ENCODE data around the gene GLIS1.

The GLIS1 gene

DNA sequence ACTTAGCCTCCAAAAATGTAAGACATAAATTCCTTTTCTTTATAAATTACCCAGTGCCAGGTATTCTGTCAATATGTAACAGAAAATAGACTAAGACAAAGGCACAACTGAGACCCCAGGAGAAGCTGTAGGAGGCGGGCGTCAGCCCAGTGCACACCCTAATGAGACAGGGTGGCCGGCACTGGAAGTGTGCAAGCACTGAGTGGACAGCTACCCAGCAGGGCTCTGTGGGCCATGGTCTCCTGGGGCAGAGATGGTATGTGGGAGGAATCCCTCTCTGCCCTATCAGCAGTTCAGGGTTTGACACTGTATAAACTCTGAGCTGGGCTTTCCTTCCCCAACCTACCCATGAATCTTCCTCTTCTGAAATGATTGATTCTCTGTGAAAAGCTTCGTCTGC, 139.5 kb downstream of the GLIS1 start:
- Histone ChIP-seq H3K4me3 (ENCODE audit: insufficient read depth, low read depth, low read length) (no peak overlapping the region), H3K27ac (ENCODE audit: insufficient read depth, low read depth, low read length, poor library complexity, severe bottlenecking) (no peak overlapping the region), H3K27me3 (ENCODE audit: control insufficient read depth, insufficient read depth, low read length, poor library complexity, severe bottlenecking) (no peaks in the 10 kb centered on the region), H3K4me1 (ENCODE audit: control insufficient read depth, insufficient read depth, low read length) (no peaks in the 10 kb centered on the region), H3K36me3 (ENCODE audit: control insufficient read depth, insufficient read depth, low read length) (no peaks in the 10 kb centered on the region), H3K9me3 (ENCODE audit: control insufficient read depth, low read length) (no peaks in the 10 kb centered on the region)
- WGBS, 2 experiments = 91 to 95% methylated on average over 4 of the region's 4 CpGs

GRCh38 chr1:53598966-53599365, 140.0 kb downstream of the GLIS1 start:
- Histone ChIP-seq H3K4me3 (ENCODE audit: insufficient read depth, low read depth, low read length) (no peak overlapping the region), H3K36me3 (ENCODE audit: control insufficient read depth, insufficient read depth, low read length) (no peaks in the 10 kb centered on the region), H3K27me3 (ENCODE audit: control insufficient read depth, insufficient read depth, low read length, poor library complexity, severe bottlenecking) (no peaks in the 10 kb centered on the region), H3K9me3 (ENCODE audit: control insufficient read depth, low read length) (no peaks in the 10 kb centered on the region), H3K4me1 (ENCODE audit: control insufficient read depth, insufficient read depth, low read length) (no peaks in the 10 kb centered on the region), H3K27ac (ENCODE audit: insufficient read depth, low read depth, low read length, poor library complexity, severe bottlenecking) (no peak overlapping the region)
- 93 to 94% methylated on average over 4 of the region's 4 CpGs for WGBS, 2 experiments

- Histone ChIP-seq H3K9me3 (ENCODE audit: control insufficient read depth, low read length) (no peaks in the 10 kb centered on the region), H3K27ac (ENCODE audit: insufficient read depth, low read depth, low read length, poor library complexity, severe bottlenecking) (no peak overlapping the region), H3K4me1 (ENCODE audit: control insufficient read depth, insufficient read depth, low read length) (no peaks in the 10 kb centered on the region), H3K27me3 (ENCODE audit: control insufficient read depth, insufficient read depth, low read length, poor library complexity, severe bottlenecking) (peaks cover 6% of the 10 kb centered on the region), H3K36me3 (ENCODE audit: control insufficient read depth, insufficient read depth, low read length) (no peaks in the 10 kb centered on the region), H3K4me3 (ENCODE audit: insufficient read depth, low read depth, low read length) (no peak overlapping the region)
- 94 to 96% methylated on average over 7 of the region's 7 CpGs for WGBS, 2 experiments
These were observed 143.1 kb downstream of the GLIS1 start for GRCh38 chr1:53595906-53596305.

DNA sequence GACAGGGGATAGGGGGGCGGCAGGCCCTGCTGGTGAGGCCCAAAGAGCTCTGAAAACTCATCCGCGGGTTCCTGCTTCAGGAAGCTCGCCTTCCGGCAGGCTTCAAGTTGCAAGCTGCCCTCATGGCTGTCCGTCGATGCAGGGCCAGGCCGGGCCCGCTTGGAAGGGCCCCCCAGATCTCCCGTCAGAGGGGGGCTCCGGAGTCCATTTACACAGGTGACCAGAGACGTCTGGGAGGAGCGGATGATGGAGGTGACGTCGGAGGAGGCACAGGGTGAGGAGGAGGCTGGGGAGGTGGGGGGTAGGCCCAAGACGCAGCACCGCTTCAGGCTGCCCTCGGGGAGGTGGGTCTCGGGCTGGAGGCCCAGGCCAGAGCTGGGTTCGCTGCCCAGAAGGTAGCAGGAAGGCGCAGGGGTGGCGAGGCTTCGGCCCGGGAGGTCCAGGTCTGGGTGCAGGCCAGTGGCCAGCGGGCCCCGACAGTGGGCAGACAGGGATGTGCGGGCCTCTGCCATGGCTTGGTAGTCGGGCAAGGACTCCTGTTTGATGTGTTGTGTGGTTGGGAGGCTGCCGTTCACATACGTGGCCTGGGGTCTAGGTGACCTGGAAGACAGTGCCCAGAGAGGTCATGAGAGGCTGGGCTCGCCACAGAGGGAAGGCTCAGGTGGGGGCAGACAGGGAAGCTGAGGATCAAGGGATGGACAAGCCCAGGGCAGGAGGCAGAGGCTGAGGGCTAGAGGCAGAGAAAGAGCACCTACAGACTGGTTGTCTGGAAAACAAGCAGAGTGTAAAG, 144.4 kb downstream of the GLIS1 start:
- 89 to 92% methylated on average over 31 of the region's 31 CpGs for WGBS, 2 experiments
- no peak overlapping the region for H3K27ac ChIP-seq (ENCODE audit: insufficient read depth, low read depth, low read length, poor library complexity, severe bottlenecking)
- no peak overlapping the region for H3K4me3 ChIP-seq (ENCODE audit: insufficient read depth, low read depth, low read length)
- peaks cover 6% of the 10 kb centered on the region for H3K27me3 ChIP-seq (ENCODE audit: control insufficient read depth, insufficient read depth, low read length, poor library complexity, severe bottlenecking)
- no peaks in the 10 kb centered on the region for H3K9me3 ChIP-seq (ENCODE audit: control insufficient read depth, low read length)
- no peaks in the 10 kb centered on the region for H3K4me1 ChIP-seq (ENCODE audit: control insufficient read depth, insufficient read depth, low read length)
- H3K36me3 ChIP-seq (ENCODE audit: control insufficient read depth, insufficient read depth, low read length) = no peaks in the 10 kb centered on the region

DNA sequence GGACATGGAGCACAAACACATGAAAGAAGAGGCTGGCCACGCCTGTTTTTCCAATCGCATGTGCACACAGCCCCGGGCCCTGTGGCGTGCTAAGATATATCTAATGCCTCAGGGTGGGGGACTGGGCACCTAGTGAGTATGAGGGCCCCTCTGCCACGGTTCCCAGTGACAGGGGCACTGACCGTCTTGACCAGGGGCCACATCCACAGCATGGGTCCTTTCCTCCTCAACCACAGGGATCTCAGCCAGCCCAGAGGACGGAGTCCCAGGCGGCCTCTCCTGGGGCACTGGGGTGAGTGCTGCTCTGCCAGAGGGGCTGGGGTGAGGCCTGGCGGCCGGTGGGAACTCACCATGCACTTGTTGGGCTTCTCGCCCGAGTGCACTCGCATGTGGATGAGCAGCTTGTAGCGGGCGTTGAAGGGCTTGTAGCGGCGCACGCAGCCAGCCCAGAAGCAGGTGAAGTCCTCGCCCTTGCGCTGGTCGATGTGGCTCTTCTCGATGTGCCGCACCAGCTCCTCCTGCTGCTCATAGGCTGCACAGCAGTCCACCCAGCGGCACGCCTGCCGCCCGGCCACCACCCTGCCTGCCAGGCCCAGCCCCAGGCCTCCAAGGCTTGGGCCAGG, 145.1 kb downstream of the GLIS1 start:
- H3K27ac ChIP-seq (ENCODE audit: insufficient read depth, low read depth, low read length, poor library complexity, severe bottlenecking) = no peak overlapping the region
- H3K36me3 ChIP-seq (ENCODE audit: control insufficient read depth, insufficient read depth, low read length) = no peaks in the 10 kb centered on the region
- peaks cover 6% of the 10 kb centered on the region for H3K27me3 ChIP-seq (ENCODE audit: control insufficient read depth, insufficient read depth, low read length, poor library complexity, severe bottlenecking)
- H3K9me3 ChIP-seq (ENCODE audit: control insufficient read depth, low read length) = no peaks in the 10 kb centered on the region
- no peaks in the 10 kb centered on the region for H3K4me1 ChIP-seq (ENCODE audit: control insufficient read depth, insufficient read depth, low read length)
- no peak overlapping the region for H3K4me3 ChIP-seq (ENCODE audit: insufficient read depth, low read depth, low read length)
- WGBS, 2 experiments = 53 to 54% methylated on average over 27 of the region's 27 CpGs

DNA sequence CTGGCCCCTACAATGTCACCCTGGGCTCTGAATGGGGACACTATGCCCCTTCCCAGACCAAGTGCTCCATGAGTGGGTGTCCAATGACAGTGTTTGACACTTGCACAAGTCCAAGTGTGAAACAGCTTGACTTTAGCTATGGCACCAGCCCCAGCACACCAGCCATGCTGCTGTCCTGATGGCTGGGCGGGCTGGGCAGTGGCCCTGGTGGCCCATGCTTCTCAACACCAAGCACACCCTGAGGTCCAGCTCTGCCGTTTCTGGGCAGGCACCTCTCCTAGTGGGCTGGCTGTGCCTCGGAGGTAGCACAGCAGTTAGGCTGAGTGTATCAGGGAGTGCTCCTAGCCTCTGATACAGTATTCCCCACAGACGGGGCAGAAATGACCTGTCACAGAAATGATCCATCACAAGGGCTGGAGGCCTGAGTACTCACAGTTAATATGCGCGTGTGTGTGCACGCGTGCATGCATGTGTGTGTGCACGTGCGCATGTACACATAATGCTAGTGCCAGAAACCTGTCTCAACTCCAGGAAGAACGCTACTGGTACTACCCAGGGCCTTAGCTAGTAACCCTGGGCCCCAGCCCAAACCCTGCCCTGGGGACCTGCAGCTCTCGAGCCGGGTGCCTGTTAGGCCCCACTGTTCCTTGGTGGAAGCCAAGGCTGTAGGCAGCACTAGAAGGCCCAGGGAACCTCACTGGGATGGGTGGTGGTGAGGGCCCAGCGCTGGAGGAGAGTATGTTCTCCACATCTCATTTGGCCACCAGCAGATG, 145.8 kb downstream of the GLIS1 start:
- Histone ChIP-seq H3K36me3 (ENCODE audit: control insufficient read depth, insufficient read depth, low read length) (no peaks in the 10 kb centered on the region), H3K27ac (ENCODE audit: insufficient read depth, low read depth, low read length, poor library complexity, severe bottlenecking) (no peak overlapping the region), H3K4me1 (ENCODE audit: control insufficient read depth, insufficient read depth, low read length) (no peaks in the 10 kb centered on the region), H3K9me3 (ENCODE audit: control insufficient read depth, low read length) (no peaks in the 10 kb centered on the region), H3K27me3 (ENCODE audit: control insufficient read depth, insufficient read depth, low read length, poor library complexity, severe bottlenecking) (peaks cover 6% of the 10 kb centered on the region), H3K4me3 (ENCODE audit: insufficient read depth, low read depth, low read length) (no peak overlapping the region)
- WGBS, 2 experiments = 95 to 97% methylated on average over 14 of the region's 14 CpGs

DNA sequence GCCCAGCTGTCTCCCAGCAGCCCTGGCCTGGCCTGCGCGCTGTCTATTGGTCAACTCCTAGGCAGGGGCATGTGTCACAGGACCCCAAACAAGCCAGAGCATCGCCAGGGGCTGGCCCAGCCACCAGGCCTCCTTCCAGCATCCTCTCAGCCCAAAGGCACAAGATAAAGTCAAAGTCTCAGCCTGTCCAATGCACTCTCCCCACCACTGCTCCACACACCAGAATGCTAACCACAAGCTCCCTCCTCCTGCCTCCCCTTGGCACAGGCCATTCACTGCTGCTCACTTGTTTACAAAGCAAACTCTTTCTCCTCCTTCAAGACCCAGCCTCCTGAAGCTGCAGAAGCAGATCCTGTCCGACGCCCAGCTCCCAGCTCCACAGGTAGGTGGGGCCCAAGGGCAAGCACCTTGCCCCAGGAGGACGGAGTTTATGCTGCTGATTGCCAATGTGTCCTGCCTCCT, 146.4 kb downstream of the GLIS1 start:
- Histone ChIP-seq H3K4me1 (ENCODE audit: control insufficient read depth, insufficient read depth, low read length) (no peaks in the 10 kb centered on the region), H3K27ac (ENCODE audit: insufficient read depth, low read depth, low read length, poor library complexity, severe bottlenecking) (no peak overlapping the region), H3K4me3 (ENCODE audit: insufficient read depth, low read depth, low read length) (no peak overlapping the region), H3K9me3 (ENCODE audit: control insufficient read depth, low read length) (no peaks in the 10 kb centered on the region), H3K27me3 (ENCODE audit: control insufficient read depth, insufficient read depth, low read length, poor library complexity, severe bottlenecking) (peaks cover 6% of the 10 kb centered on the region), H3K36me3 (ENCODE audit: control insufficient read depth, insufficient read depth, low read length) (no peaks in the 10 kb centered on the region)
- WGBS, 2 experiments = 70 to 71% methylated on average over 6 of the region's 6 CpGs

DNA sequence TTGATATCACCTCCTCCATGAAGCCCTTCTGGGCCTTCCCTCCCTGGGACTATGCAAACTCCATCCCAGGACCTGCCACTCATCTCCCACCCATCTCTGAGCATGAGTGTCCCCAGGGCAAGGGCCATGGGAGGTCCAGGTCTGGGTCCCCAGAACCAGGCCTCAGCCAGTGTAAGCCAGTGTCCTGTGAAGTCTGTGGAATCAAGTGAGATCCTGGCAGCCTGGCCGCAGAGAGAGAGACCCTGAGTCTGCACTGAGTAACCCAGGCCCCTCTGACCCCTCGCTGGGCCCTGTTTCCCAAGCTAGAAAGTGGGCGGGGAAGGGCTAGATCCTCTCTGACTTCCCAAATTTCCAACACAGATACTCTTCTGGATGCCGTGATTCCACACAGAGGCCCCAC, 147.0 kb downstream of the GLIS1 start:
- H3K9me3 ChIP-seq (ENCODE audit: control insufficient read depth, low read length) = no peaks in the 10 kb centered on the region
- H3K36me3 ChIP-seq (ENCODE audit: control insufficient read depth, insufficient read depth, low read length) = no peaks in the 10 kb centered on the region
- peaks cover 6% of the 10 kb centered on the region for H3K27me3 ChIP-seq (ENCODE audit: control insufficient read depth, insufficient read depth, low read length, poor library complexity, severe bottlenecking)
- WGBS, 2 experiments = 83 to 85% methylated on average over 4 of the region's 4 CpGs
- H3K4me3 ChIP-seq (ENCODE audit: insufficient read depth, low read depth, low read length) = no peak overlapping the region
- no peak overlapping the region for H3K27ac ChIP-seq (ENCODE audit: insufficient read depth, low read depth, low read length, poor library complexity, severe bottlenecking)
- no peaks in the 10 kb centered on the region for H3K4me1 ChIP-seq (ENCODE audit: control insufficient read depth, insufficient read depth, low read length)

- no peaks in the 10 kb centered on the region for H3K36me3 ChIP-seq (ENCODE audit: control insufficient read depth, insufficient read depth, low read length)
- H3K9me3 ChIP-seq (ENCODE audit: control insufficient read depth, low read length) = no peaks in the 10 kb centered on the region
- no peak overlapping the region for H3K27ac ChIP-seq (ENCODE audit: insufficient read depth, low read depth, low read length, poor library complexity, severe bottlenecking)
- H3K4me3 ChIP-seq (ENCODE audit: insufficient read depth, low read depth, low read length) = no peak overlapping the region
- no peaks in the 10 kb centered on the region for H3K4me1 ChIP-seq (ENCODE audit: control insufficient read depth, insufficient read depth, low read length)
- H3K27me3 ChIP-seq (ENCODE audit: control insufficient read depth, insufficient read depth, low read length, poor library complexity, severe bottlenecking) = peaks cover 6% of the 10 kb centered on the region
- 90% methylated on average over 20 of the region's 20 CpGs for WGBS, 2 experiments
These were observed 148.1 kb downstream of the GLIS1 start for GRCh38 chr1:53590531-53591515.
